ENCODE measurements around the gene DEDD2.

DEDD2 gene

GRCh38 chr19:42246922-42247639 is 29.6 kb upstream of the DEDD2 start:
- FAIRE-seq (no peak), DNase-seq (ENCODE audit: insufficient read length) (no peak)
- TF ChIP-seq TAF1 (IDR thresholded peaks at IDR 0.05; ENCODE audit: borderline replicate concordance, low read depth, low read length) (no peak), POLR2AphosphoS5 (IDR thresholded peaks at IDR 0.05; ENCODE audit: low read depth, low read length) (no peak), POLR2A (IDR thresholded peaks at IDR 0.05; ENCODE audit: low read depth, low read length) (0 out of 2 replicates have a peak, but pooled peaks have one; percentile 18)

GRCh38 chr19:42246143-42246921 is 28.9 kb upstream of the DEDD2 start:
- TF ChIP-seq POLR2AphosphoS5 (IDR thresholded peaks at IDR 0.05; ENCODE audit: low read depth, low read length) (no peak), POLR2A (IDR thresholded peaks at IDR 0.05; ENCODE audit: low read depth, low read length) (no peak; the same call in 1 of the 2 replicates), TAF1 (IDR thresholded peaks at IDR 0.05; ENCODE audit: borderline replicate concordance, low read depth, low read length) (no peak)
- DNase-seq (ENCODE audit: insufficient read length) (no peak), FAIRE-seq (no peak)

- FAIRE-seq (no peak), DNase-seq (ENCODE audit: insufficient read length) (no peak)
- TF ChIP-seq POLR2A (IDR thresholded peaks at IDR 0.05; ENCODE audit: low read depth, low read length) = no peak
- no peak for TF ChIP-seq POLR2AphosphoS5 (IDR thresholded peaks at IDR 0.05; ENCODE audit: low read depth, low read length)
- TF ChIP-seq TAF1 (IDR thresholded peaks at IDR 0.05; ENCODE audit: borderline replicate concordance, low read depth, low read length) = no peak
These were observed 27.8 kb upstream of the DEDD2 start for GRCh38 chr19:42245231-42245630.

GRCh38 chr19:42244347-42245220 is 27.1 kb upstream of the DEDD2 start:
- TF ChIP-seq POLR2AphosphoS5 (IDR thresholded peaks at IDR 0.05; ENCODE audit: low read depth, low read length) (no peak), TAF1 (IDR thresholded peaks at IDR 0.05; ENCODE audit: borderline replicate concordance, low read depth, low read length) (peak; percentile 54; the same call in 1 of the 2 replicates)
- peak; percentile 87 for DNase-seq (ENCODE audit: insufficient read length)
- peak; percentile 96 for FAIRE-seq

GRCh38 chr19:42242512-42243409 is 25.3 kb upstream of the DEDD2 start, which contains the start of gene GSK3A:
TSS of gene GSK3A (minus strand) at chr19:42242602. CDS start at chr19:42242465, 137 bp downstream.
- FAIRE-seq = peak; percentile 98
- TF ChIP-seq POLR2AphosphoS5 (IDR thresholded peaks at IDR 0.05; ENCODE audit: low read depth, low read length) (peak; percentile 73), POLR2A (IDR thresholded peaks at IDR 0.05; ENCODE audit: low read depth, low read length) (peak; percentile 86), TAF1 (IDR thresholded peaks at IDR 0.05; ENCODE audit: borderline replicate concordance, low read depth, low read length) (peak; percentile 69)
- DNase-seq (ENCODE audit: insufficient read length) = peak; percentile 88

- DNase-seq (ENCODE audit: insufficient read length) (no peak), FAIRE-seq (no peak)
- TF ChIP-seq TAF1 (IDR thresholded peaks at IDR 0.05; ENCODE audit: borderline replicate concordance, low read depth, low read length) (no peak), POLR2AphosphoS5 (IDR thresholded peaks at IDR 0.05; ENCODE audit: low read depth, low read length) (no peak; the same call in 1 of the 2 replicates), POLR2A (IDR thresholded peaks at IDR 0.05; ENCODE audit: low read depth, low read length) (no peak)
These were observed 24.6 kb upstream of the DEDD2 start for GRCh38 chr19:42242069-42242511.

- DNase-seq (ENCODE audit: insufficient read length) = no peak
- FAIRE-seq = no peak
- TF ChIP-seq POLR2A (IDR thresholded peaks at IDR 0.05; ENCODE audit: low read depth, low read length) (no peak), POLR2AphosphoS5 (IDR thresholded peaks at IDR 0.05; ENCODE audit: low read depth, low read length) (no peak), TAF1 (IDR thresholded peaks at IDR 0.05; ENCODE audit: borderline replicate concordance, low read depth, low read length) (no peak)
These were observed 23.8 kb upstream of the DEDD2 start for GRCh38 chr19:42241279-42241678.

GRCh38 chr19:42239544-42240220 is 22.2 kb upstream of the DEDD2 start:
- DNase-seq (ENCODE audit: insufficient read length) (no peak), FAIRE-seq (no peak)
- TF ChIP-seq TAF1 (IDR thresholded peaks at IDR 0.05; ENCODE audit: borderline replicate concordance, low read depth, low read length) (no peak), POLR2AphosphoS5 (IDR thresholded peaks at IDR 0.05; ENCODE audit: low read depth, low read length) (no peak), POLR2A (IDR thresholded peaks at IDR 0.05; ENCODE audit: low read depth, low read length) (no peak)

- no peak for TF ChIP-seq POLR2AphosphoS5 (IDR thresholded peaks at IDR 0.05; ENCODE audit: low read depth, low read length)
- DNase-seq (ENCODE audit: insufficient read length) (no peak), FAIRE-seq (no peak)
These were observed 17.7 kb upstream of the DEDD2 start for GRCh38 chr19:42235181-42235580.

GRCh38 chr19:42234364-42234763 is 16.9 kb upstream of the DEDD2 start:
- no peak for FAIRE-seq
- no peak for TF ChIP-seq POLR2AphosphoS5 (IDR thresholded peaks at IDR 0.05; ENCODE audit: low read depth, low read length)

More at GRCh38 chr19:42234364-42234763, 16.9 kb upstream of the DEDD2 start:
- DNase-seq (ENCODE audit: insufficient read length) = no peak

Data from GM12892 (cell line).